HepG2 (cell line): ENCODE results near the gene RARA. TPM values are rescaled to one million over a fixed set of nuclear protein-coding genes. Genes with fewer than 3 reads are reported as not detected.

Experiments
- ATAC-seq: fragments of 200-7000 bp; cut with Tn5 transposase; 3 replicates; pipeline ENCODE4 v1.9.1; 2020; ENCODE audit warnings: mild to moderate bottlenecking, moderate library complexity
- BruUV-seq: library from RNA; stranded (reverse); fragments of 400-500 nt; replicated peaks from 2 replicates; lab custom pipeline; 2021; lab: Mats Ljungman, UMichigan
- CTCF ChIA-PET: fragments of 300-600 bp; formaldehyde crosslinking; extraction: SDS; loops from one replicate; lab custom pipeline; 2021; ENCODE audit warnings: low total read pairs, inconsistent platforms, low intra/inter-chr PET ratio; lab: Yijun Ruan, JAX
- POLR2A ChIA-PET: fragments of 350-600 bp; sonication (Branson Sonifier 250); formaldehyde crosslinking; loops from one replicate; lab custom pipeline; 2020; ENCODE audit warnings: antibody characterized with exemption, inconsistent platforms; lab: Yijun Ruan, JAX
- DNase-seq: peaks from one replicate; pipeline ENCODE4 v3.0.0-alpha.2; 2015; ENCODE audit warnings: low spot score
- FAIRE-seq: peaks from 3 replicates; lab custom pipeline; 2011; peaks lifted over from hg19 to GRCh38; lab: Jason Lieb, UNC
- H2AFZ ChIP-seq: one replicate; pipeline ENCODE4 v1.6.1; 2011; ENCODE audit warnings: low read length, inconsistent platforms
- H3K27ac ChIP-seq: fragments of 300-600 bp; 3 replicates; pipeline ENCODE4 v1.8.0; 2011; ENCODE audit warnings: mixed run types, mild to moderate bottlenecking, mixed read lengths, low read length, inconsistent platforms; ENCODE audit not compliant: insufficient read depth; ENCODE audit errors: extremely low read length
- H3K27me3 ChIP-seq, 2 experiments: fragments of 200-600 bp in 1 of 2; 2 replicates in 1 of 2; 3 replicates in 1 of 2; pipeline versions ENCODE4 v1.6.0 to v1.8.0; 2011; ENCODE audit warnings: low read length in 2 of 2, mild to moderate bottlenecking in 2 of 2, moderate library complexity in 2 of 2, inconsistent platforms in 1 of 2; ENCODE audit not compliant: insufficient read depth in 2 of 2, control insufficient read depth in 1 of 2
- H3K36me3 ChIP-seq, 2 experiments: fragments of 200-600 bp in 1 of 2; replicated peaks in 1 of 2; 2 replicates in 1 of 2; 3 replicates in 1 of 2; pipeline versions ENCODE4 v1.5.1 to v1.8.0; 2011; ENCODE audit warnings: low read length in 2 of 2, inconsistent platforms in 1 of 2; ENCODE audit not compliant: insufficient read depth in 2 of 2, control insufficient read depth in 1 of 2
- H3K4me1 ChIP-seq: 2 replicates; pipeline ENCODE4 v1.5.1; 2012; ENCODE audit warnings: low read length, inconsistent platforms; ENCODE audit not compliant: insufficient read depth
- H3K4me2 ChIP-seq: 2 replicates; pipeline ENCODE4 v1.6.0; 2011; ENCODE audit warnings: low read depth, low read length, inconsistent platforms
- H3K4me3 ChIP-seq, 3 experiments: fragments of 200-600 bp in 1 of 3; sonication (generic), shearing (Covaris generic) in 1 of 3; replicated peaks in 1 of 3; 2 replicates each; pipeline ENCODE4 v1.5.1; 2011 to 2016; ENCODE audit warnings: low read length in 3 of 3, inconsistent platforms in 2 of 3, low read depth in 2 of 3, mild to moderate bottlenecking in 2 of 3, control low read depth in 1 of 3, mixed read lengths in 1 of 3; ENCODE audit not compliant: insufficient read depth in 1 of 3
- H3K79me2 ChIP-seq: one replicate; pipeline ENCODE4 v1.6.1; 2011; ENCODE audit warnings: low read length, inconsistent platforms; ENCODE audit not compliant: insufficient read depth
- H3K9ac ChIP-seq: 2 replicates; pipeline ENCODE4 v1.6.0; 2011; ENCODE audit warnings: mild to moderate bottlenecking, low read depth, low read length, inconsistent platforms; ENCODE audit not compliant: insufficient read depth
- H3K9me3 ChIP-seq: 2 replicates; pipeline ENCODE4 v1.5.1; 2012; ENCODE audit warnings: mild to moderate bottlenecking, low read length
- H4K20me1 ChIP-seq: 2 replicates; pipeline ENCODE4 v1.6.0; 2011; ENCODE audit warnings: inconsistent platforms, mild to moderate bottlenecking, low read length, moderate library complexity; ENCODE audit not compliant: insufficient read depth
- FOXP4 ChIP-seq: sonication (generic); formaldehyde crosslinking; IDR thresholded peaks from 2 replicates; pipeline ENCODE4 v1.4.0; 2020; ENCODE audit warnings: missing genetic modification reagents
- IKZF5 ChIP-seq: IDR thresholded peaks from 2 replicates; pipeline ENCODE4 v1.6.1; 2018; ENCODE audit warnings: missing genetic modification reagents, mild to moderate bottlenecking, missing compliant biosample characterization
- ZNF768 ChIP-seq: sonication (generic); formaldehyde crosslinking; IDR thresholded peaks from 2 replicates; pipeline ENCODE4 v1.4.0; 2020; ENCODE audit warnings: missing genetic modification reagents
- WGBS: methylation state at CpG from one replicate; pipeline ENCODE4 v1.1.6; 2017; ENCODE audit warnings: low lambda C conversion rate; 5-methylcytosine and 5-hydroxymethylcytosine counted together
- in situ Hi-C: cut with HindIII; loops from 2 replicates; pipeline ENCODE4 v1.10.0; 2017; ENCODE audit warnings: low pct_unique_long_range_greater_than_20kb; ENCODE audit not compliant: extremely low pct_ligation_motif_present
- intact Hi-C: fragments of 100-400 bp; cut with micrococcal nuclease; formaldehyde crosslinking; loops from one replicate; pipeline ENCODE4 v1.10.0; 2022; ENCODE audit not compliant: unreplicated experiment
- polyA plus RNA-seq, 8 experiments: library from polyadenylated mRNA; depleted of rRNA in 3 of 8; stranded (reverse) in 7 of 8; unstranded in 1 of 8; fragments of >200 nt; fragmentation: Illumina TruSeq in 4 of 8; extraction: Trizol in 4 of 8; gene quantifications; 2 replicates each; pipeline versions ENCODE4 v1.2.1 to v1.2.3, GENCODE V29; 2011 to 2016; ENCODE audit warnings: low read depth in 4 of 8, missing spikeins in 1 of 8, mixed read lengths in 1 of 8; ENCODE audit not compliant: insufficient read depth in 1 of 8
- total RNA-seq, 5 experiments: library from RNA; depleted of rRNA; stranded (reverse); fragments of >200 nt; fragmentation: Illumina TruSeq; extraction: Trizol; gene quantifications; 2 replicates each; pipeline ENCODE4 v1.2.3, GENCODE V29; 2016; ENCODE audit warnings: low read depth in 1 of 5

The RARA gene
- total and polyA plus RNA-seq, 2 of the 13 experiments (the other 11 are each of a cell fraction or from before 2014, with no cell fraction given): 6.4 to 8.6 TPM

- Histone ChIP-seq H3K4me1 (peaks cover 78% of the 10 kb centered on the region), H3K9me3 (no peaks in the 10 kb centered on the region), H3K27me3 (no peaks in the 10 kb centered on the region), H2AFZ (no peak overlapping the region), H4K20me1 (peaks cover 2% of the 10 kb centered on the region; the same call in 1 of the 2 replicates)
- intact Hi-C loops: no loop called here
- POLR2A ChIA-PET: no interaction called here
- DNase-seq (no peak), ATAC-seq (no peak)
- TF ChIP-seq IKZF5 (CRISPR knock-in tag): peak; percentile 72; the same call in 1 of the 2 replicates
- no peak for TF ChIP-seq FOXP4 (CRISPR knock-in tag)
- TF ChIP-seq ZNF768: peak; percentile 25; the same call in 1 of the 2 replicates
- TF ChIP-seq, all 625 proteins: peak for 2
- in situ Hi-C loops: no loop called here
- no peak overlapping the region for H3K27ac ChIP-seq
- BruUV-seq: no TSS peak
- CTCF ChIA-PET: no interaction called here
- no peak overlapping the region for H3K4me3 ChIP-seq
- H3K9ac ChIP-seq: no peak overlapping the region
- no peak for FAIRE-seq
- WGBS: 96% methylated on average over 16 of the region's 17 CpGs
- no peak overlapping the region for H3K4me2 ChIP-seq
- H3K36me3 ChIP-seq: peaks cover 25 to 38% of the 10 kb centered on the region in 2 experiments
- peaks cover 21% of the 10 kb centered on the region for H3K79me2 ChIP-seq
These were observed 39.8 kb downstream of the RARA start for GRCh38 chr17:40348562-40349476.
